NB4 (cell line): ENCODE measurements around the gene CNN2.

ENCODE experiments used
- CTCF ChIP-seq: IDR thresholded peaks from one replicate; pipeline ENCODE4 v1.5.1; 2012; ENCODE audit warnings: low read depth, low read length
- POLR2A ChIP-seq: IDR thresholded peaks from 2 replicates; pipeline ENCODE4 v1.6.1; 2011; ENCODE audit warnings: mild to moderate bottlenecking; ENCODE audit not compliant: insufficient read length; ENCODE audit errors: extremely low read depth
- TF ChIP-seq, protein P1 (sequence below): IDR thresholded peaks from 2 replicates; pipeline ENCODE4 v1.6.1; 2011; ENCODE audit warnings: low read depth, low read length

GRCh38 chr19:1072371-1073015 lies 46.1 kb downstream of the CNN2 start:
- no peak for TF ChIP-seq POLR2A
- TF ChIP-seq CTCF: no peak
- TF ChIP-seq, protein P1, sequence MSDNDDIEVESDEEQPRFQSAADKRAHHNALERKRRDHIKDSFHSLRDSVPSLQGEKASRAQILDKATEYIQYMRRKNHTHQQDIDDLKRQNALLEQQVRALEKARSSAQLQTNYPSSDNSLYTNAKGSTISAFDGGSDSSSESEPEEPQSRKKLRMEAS: no peak
